HepG2 (cell line): Measurements from ENCODE around the gene OR2C1. TPM values are rescaled to one million over a fixed set of nuclear protein-coding genes. Genes with fewer than 3 reads are reported as not detected.

Experiments
- ATAC-seq: fragments of 200-7000 bp; cut with Tn5 transposase; 3 replicates; pipeline ENCODE4 v1.9.1; 2020; ENCODE audit warnings: mild to moderate bottlenecking, moderate library complexity
- BruUV-seq: library from RNA; stranded (reverse); fragments of 400-500 nt; replicated peaks from 2 replicates; lab custom pipeline; 2021; lab: Mats Ljungman, UMichigan
- CTCF ChIA-PET: fragments of 300-600 bp; formaldehyde crosslinking; extraction: SDS; loops from one replicate; lab custom pipeline; 2021; ENCODE audit warnings: low total read pairs, inconsistent platforms, low intra/inter-chr PET ratio; lab: Yijun Ruan, JAX
- POLR2A ChIA-PET: fragments of 350-600 bp; sonication (Branson Sonifier 250); formaldehyde crosslinking; loops from one replicate; lab custom pipeline; 2020; ENCODE audit warnings: antibody characterized with exemption, inconsistent platforms; lab: Yijun Ruan, JAX
- DNase-seq: peaks from one replicate; pipeline ENCODE4 v3.0.0-alpha.2; 2015; ENCODE audit warnings: low spot score
- FAIRE-seq: peaks from 3 replicates; lab custom pipeline; 2011; peaks lifted over from hg19 to GRCh38; lab: Jason Lieb, UNC
- H2AFZ ChIP-seq: one replicate; pipeline ENCODE4 v1.6.1; 2011; ENCODE audit warnings: low read length, inconsistent platforms
- H3K27ac ChIP-seq: fragments of 300-600 bp; 3 replicates; pipeline ENCODE4 v1.8.0; 2011; ENCODE audit warnings: mixed run types, mild to moderate bottlenecking, mixed read lengths, low read length, inconsistent platforms; ENCODE audit not compliant: insufficient read depth; ENCODE audit errors: extremely low read length
- H3K27me3 ChIP-seq, 2 experiments: fragments of 200-600 bp in 1 of 2; 2 replicates in 1 of 2; 3 replicates in 1 of 2; pipeline versions ENCODE4 v1.6.0 to v1.8.0; 2011; ENCODE audit warnings: low read length in 2 of 2, mild to moderate bottlenecking in 2 of 2, moderate library complexity in 2 of 2, inconsistent platforms in 1 of 2; ENCODE audit not compliant: insufficient read depth in 2 of 2, control insufficient read depth in 1 of 2
- H3K36me3 ChIP-seq, 2 experiments: fragments of 200-600 bp in 1 of 2; replicated peaks in 1 of 2; 2 replicates in 1 of 2; 3 replicates in 1 of 2; pipeline versions ENCODE4 v1.5.1 to v1.8.0; 2011; ENCODE audit warnings: low read length in 2 of 2, inconsistent platforms in 1 of 2; ENCODE audit not compliant: insufficient read depth in 2 of 2, control insufficient read depth in 1 of 2
- H3K4me1 ChIP-seq: 2 replicates; pipeline ENCODE4 v1.5.1; 2012; ENCODE audit warnings: low read length, inconsistent platforms; ENCODE audit not compliant: insufficient read depth
- H3K4me2 ChIP-seq: 2 replicates; pipeline ENCODE4 v1.6.0; 2011; ENCODE audit warnings: low read depth, low read length, inconsistent platforms
- H3K4me3 ChIP-seq, 3 experiments: fragments of 200-600 bp in 1 of 3; sonication (generic), shearing (Covaris generic) in 1 of 3; replicated peaks in 1 of 3; 2 replicates each; pipeline ENCODE4 v1.5.1; 2011 to 2016; ENCODE audit warnings: low read length in 3 of 3, inconsistent platforms in 2 of 3, low read depth in 2 of 3, mild to moderate bottlenecking in 2 of 3, control low read depth in 1 of 3, mixed read lengths in 1 of 3; ENCODE audit not compliant: insufficient read depth in 1 of 3
- H3K79me2 ChIP-seq: one replicate; pipeline ENCODE4 v1.6.1; 2011; ENCODE audit warnings: low read length, inconsistent platforms; ENCODE audit not compliant: insufficient read depth
- H3K9ac ChIP-seq: 2 replicates; pipeline ENCODE4 v1.6.0; 2011; ENCODE audit warnings: mild to moderate bottlenecking, low read depth, low read length, inconsistent platforms; ENCODE audit not compliant: insufficient read depth
- H3K9me3 ChIP-seq: 2 replicates; pipeline ENCODE4 v1.5.1; 2012; ENCODE audit warnings: mild to moderate bottlenecking, low read length
- H4K20me1 ChIP-seq: 2 replicates; pipeline ENCODE4 v1.6.0; 2011; ENCODE audit warnings: inconsistent platforms, mild to moderate bottlenecking, low read length, moderate library complexity; ENCODE audit not compliant: insufficient read depth
- BHLHE40 ChIP-seq: IDR thresholded peaks from 2 replicates; pipeline ENCODE4 v1.6.1; 2011; ENCODE audit warnings: low read length, improper control_type of control experiment
- CAMTA2 ChIP-seq: sonication (generic); formaldehyde crosslinking; IDR thresholded peaks from 2 replicates; pipeline ENCODE4 v1.4.0; 2020; ENCODE audit warnings: mild to moderate bottlenecking, missing genetic modification reagents, borderline replicate concordance
- HDAC2 ChIP-seq: sonication (generic); formaldehyde crosslinking; IDR thresholded peaks from 2 replicates; pipeline ENCODE4 v1.4.0; 2020; ENCODE audit warnings: missing genetic modification reagents
- KDM2A ChIP-seq: sonication (generic); formaldehyde crosslinking; IDR thresholded peaks from 2 replicates; pipeline ENCODE4 v1.4.0; 2020; ENCODE audit warnings: low read depth, missing genetic modification reagents, borderline replicate concordance
- MAX ChIP-seq: IDR thresholded peaks from 2 replicates; pipeline ENCODE4 v1.6.1; 2012; ENCODE audit warnings: inconsistent platforms
- MED1 ChIP-seq: sonication (generic); formaldehyde crosslinking; IDR thresholded peaks from 2 replicates; pipeline ENCODE4 v1.4.0; 2020; ENCODE audit warnings: missing genetic modification reagents
- MTF2 ChIP-seq: sonication (generic); formaldehyde crosslinking; IDR thresholded peaks from 2 replicates; pipeline ENCODE4 v1.5.0; 2020; ENCODE audit warnings: missing genetic modification reagents, borderline replicate concordance
- NBN ChIP-seq: fragments of 450-650 bp; conservative IDR thresholded peaks from 2 replicates; pipeline ENCODE4 v1.6.1; 2017
- NR2F2 ChIP-seq: IDR thresholded peaks from 2 replicates; pipeline ENCODE4 v1.6.1; 2012; ENCODE audit warnings: low read depth, inconsistent platforms, borderline replicate concordance
- TGIF2 ChIP-seq: IDR thresholded peaks from 2 replicates; pipeline ENCODE4 v1.6.1; 2016; ENCODE audit warnings: control low read depth, missing compliant biosample characterization
- UBTF ChIP-seq: sonication (generic); formaldehyde crosslinking; IDR thresholded peaks from 2 replicates; pipeline ENCODE4 v1.4.0; 2020; ENCODE audit warnings: mild to moderate bottlenecking, missing genetic modification reagents
- ZBTB49 ChIP-seq: sonication (generic); formaldehyde crosslinking; IDR thresholded peaks from 2 replicates; pipeline ENCODE4 v1.4.0; 2020; ENCODE audit warnings: missing genetic modification reagents, borderline replicate concordance
- ZBTB8A ChIP-seq: sonication (generic); formaldehyde crosslinking; IDR thresholded peaks from 2 replicates; pipeline ENCODE4 v1.4.0; 2020; ENCODE audit warnings: mild to moderate bottlenecking, low read depth, missing genetic modification reagents, borderline replicate concordance
- ZNF432 ChIP-seq: sonication (generic); formaldehyde crosslinking; IDR thresholded peaks from 2 replicates; pipeline ENCODE4 v1.5.0; 2020; ENCODE audit warnings: missing genetic modification reagents, mild to moderate bottlenecking, borderline replicate concordance
- ZNF577 ChIP-seq: sonication (generic); formaldehyde crosslinking; IDR thresholded peaks from 2 replicates; pipeline ENCODE4 v1.4.0; 2020; ENCODE audit warnings: mild to moderate bottlenecking, low read depth, missing genetic modification reagents, borderline replicate concordance
- ZNF850 ChIP-seq: sonication (generic); formaldehyde crosslinking; conservative IDR thresholded peaks from 2 replicates; pipeline ENCODE4 v1.9.0; 2021; ENCODE audit warnings: mild to moderate bottlenecking, missing genetic modification reagents
- WGBS: methylation state at CpG from one replicate; pipeline ENCODE4 v1.1.6; 2017; ENCODE audit warnings: low lambda C conversion rate; 5-methylcytosine and 5-hydroxymethylcytosine counted together
- in situ Hi-C: cut with HindIII; loops from 2 replicates; pipeline ENCODE4 v1.10.0; 2017; ENCODE audit warnings: low pct_unique_long_range_greater_than_20kb; ENCODE audit not compliant: extremely low pct_ligation_motif_present
- intact Hi-C: fragments of 100-400 bp; cut with micrococcal nuclease; formaldehyde crosslinking; loops from one replicate; pipeline ENCODE4 v1.10.0; 2022; ENCODE audit not compliant: unreplicated experiment
- polyA plus RNA-seq, 8 experiments: library from polyadenylated mRNA; depleted of rRNA in 3 of 8; stranded (reverse) in 7 of 8; unstranded in 1 of 8; fragments of >200 nt; fragmentation: Illumina TruSeq in 4 of 8; extraction: Trizol in 4 of 8; gene quantifications; 2 replicates each; pipeline versions ENCODE4 v1.2.1 to v1.2.3, GENCODE V29; 2011 to 2016; ENCODE audit warnings: low read depth in 4 of 8, missing spikeins in 1 of 8, mixed read lengths in 1 of 8; ENCODE audit not compliant: insufficient read depth in 1 of 8
- total RNA-seq, 5 experiments: library from RNA; depleted of rRNA; stranded (reverse); fragments of >200 nt; fragmentation: Illumina TruSeq; extraction: Trizol; gene quantifications; 2 replicates each; pipeline ENCODE4 v1.2.3, GENCODE V29; 2016; ENCODE audit warnings: low read depth in 1 of 5

The OR2C1 gene
- total and polyA plus RNA-seq, 2 of the 13 experiments (the other 11 are each of a cell fraction or from before 2014, with no cell fraction given): not detected

- DNase-seq: no peak
- TF ChIP-seq NR2F2: no peak
- no peak for TF ChIP-seq UBTF (CRISPR knock-in tag)
- TF ChIP-seq ZNF850 (CRISPR knock-in tag): no peak
- TF ChIP-seq ZBTB8A (CRISPR knock-in tag): no peak
- no peak for TF ChIP-seq TGIF2 (CRISPR knock-in tag)
- no peak for TF ChIP-seq NBN
- TF ChIP-seq MED1 (CRISPR knock-in tag): no peak
- no peak for TF ChIP-seq HDAC2 (CRISPR knock-in tag)
- no peak for TF ChIP-seq CAMTA2 (CRISPR knock-in tag)
- TF ChIP-seq MAX: no peak
- TF ChIP-seq ZBTB49: no peak
- no peak for TF ChIP-seq KDM2A (CRISPR knock-in tag)
- TF ChIP-seq BHLHE40: no peak
- TF ChIP-seq ZNF577: no peak
- TF ChIP-seq ZNF432 (CRISPR knock-in tag): no peak
- no peak for TF ChIP-seq MTF2 (CRISPR knock-in tag)
These were observed 34.1 kb downstream of the OR2C1 start for GRCh38 chr16:3389663-3390338.

More at GRCh38 chr16:3389663-3390338, 34.1 kb downstream of the OR2C1 start:
- ChIA-PET POLR2A (no interaction called here), CTCF (no interaction called here)
- in situ Hi-C loops (no loop called here), intact Hi-C loops (no loop called here)
- Histone ChIP-seq H3K4me1 (no peaks in the 10 kb centered on the region), H3K9ac (no peak overlapping the region), H3K9me3 (no peaks in the 10 kb centered on the region), H3K4me3 (no peak overlapping the region), H3K27me3 (no peaks in the 10 kb centered on the region), H2AFZ (no peak overlapping the region), H4K20me1 (no peaks in the 10 kb centered on the region), H3K36me3 (peaks cover 10 to 42% of the 10 kb centered on the region in 2 experiments), H3K79me2 (peaks cover under 1% of the 10 kb centered on the region), H3K27ac (no peak overlapping the region), H3K4me2 (no peak overlapping the region)
- FAIRE-seq: no peak
- WGBS: 92% methylated on average over 8 of the region's 9 CpGs
- ATAC-seq: no peak
- no TSS peak for BruUV-seq
